Liver (tissue), 9 donors: ENCODE data around the gene CHST5. TPM values are rescaled to one million over a fixed set of nuclear protein-coding genes. Genes with fewer than 3 reads are reported as not detected.

ENCODE experiments used
- DNase-seq: peaks from one replicate; pipeline ENCODE4 v3.0.0-alpha.2; 2017; ENCODE audit warnings: low spot score
- H3K27ac ChIP-seq, 2 donors: one replicate each; pipeline ENCODE4 v1.7.0; 2013; ENCODE audit warnings: inconsistent platforms in 2 of 2, low read length in 2 of 2, control low read depth in 1 of 2, low read depth in 1 of 2, mild to moderate bottlenecking in 1 of 2
- H3K27me3 ChIP-seq, 4 donors: one replicate each; pipeline versions ENCODE4 v1.6.1 to v1.7.0; 2013; ENCODE audit warnings: low read length in 3 of 4, inconsistent platforms in 1 of 4, mild to moderate bottlenecking in 1 of 4, moderate library complexity in 1 of 4; ENCODE audit not compliant: control insufficient read depth in 4 of 4, insufficient read depth in 4 of 4
- H3K36me3 ChIP-seq, 4 donors: one replicate each; pipeline versions ENCODE4 v1.6.1 to v1.7.0; 2013; ENCODE audit warnings: low read length in 3 of 4, mild to moderate bottlenecking in 3 of 4, low read depth in 1 of 4, moderate library complexity in 1 of 4; ENCODE audit not compliant: control insufficient read depth in 4 of 4, insufficient read depth in 3 of 4
- H3K4me1 ChIP-seq, 4 donors: one replicate each; pipeline versions ENCODE4 v1.6.1 to v1.7.0; 2013; ENCODE audit warnings: low read length in 3 of 4, mild to moderate bottlenecking in 3 of 4, moderate library complexity in 1 of 4; ENCODE audit not compliant: control insufficient read depth in 4 of 4, insufficient read depth in 4 of 4
- H3K4me3 ChIP-seq, 3 donors: one replicate each; pipeline versions ENCODE4 v1.6.1 to v1.7.0; 2013; ENCODE audit warnings: low read length in 3 of 3, control low read depth in 1 of 3, low read depth in 1 of 3, mild to moderate bottlenecking in 1 of 3
- H3K9ac ChIP-seq, 2 donors: one replicate each; pipeline ENCODE4 v1.7.0; 2013; ENCODE audit warnings: low read length in 2 of 2, mild to moderate bottlenecking in 2 of 2, moderate library complexity in 2 of 2, control low read depth in 1 of 2, low read depth in 1 of 2
- H3K9me3 ChIP-seq, 4 donors: one replicate each; pipeline versions ENCODE4 v1.6.1 to v1.7.0; 2013; ENCODE audit warnings: low read length in 3 of 4; ENCODE audit not compliant: control insufficient read depth in 4 of 4
- ATF3 ChIP-seq: IDR thresholded peaks from 2 replicates; pipeline ENCODE4 v1.6.1; 2016; ENCODE audit warnings: antibody characterized with exemption
- CTCF ChIP-seq: fragments of 150-350 bp; IDR thresholded peaks from 2 replicates; pipeline ENCODE4 v1.5.1; 2017; ENCODE audit warnings: improper control_type of control experiment, low read depth, low read length; ENCODE audit not compliant: missing input control
- EGR1 ChIP-seq, 2 donors: IDR thresholded peaks; 2 replicates each; pipeline ENCODE4 v1.6.1; 2016 to 2018; ENCODE audit warnings: antibody characterized with exemption in 2 of 2, low read depth in 2 of 2
- FOXA1 ChIP-seq: IDR thresholded peaks from 2 replicates; pipeline ENCODE4 v1.6.1; 2016; ENCODE audit warnings: antibody characterized with exemption
- FOXA2 ChIP-seq: IDR thresholded peaks from 2 replicates; pipeline ENCODE4 v1.6.1; 2016; ENCODE audit warnings: antibody characterized with exemption
- GABPA ChIP-seq, 2 donors: IDR thresholded peaks in 1 of 2; conservative IDR thresholded peaks in 1 of 2; 2 replicates each; pipeline ENCODE4 v1.6.1; 2016; ENCODE audit warnings: antibody characterized with exemption in 2 of 2, mild to moderate bottlenecking in 1 of 2, moderate library complexity in 1 of 2
- HNF4A ChIP-seq, 2 donors: conservative IDR thresholded peaks; 2 replicates each; pipeline ENCODE4 v1.6.1; 2016; ENCODE audit warnings: antibody characterized with exemption in 2 of 2, mild to moderate bottlenecking in 2 of 2
- HNF4G ChIP-seq: IDR thresholded peaks from 2 replicates; pipeline ENCODE4 v1.6.1; 2016; ENCODE audit warnings: antibody characterized with exemption
- JUND ChIP-seq, 2 donors: IDR thresholded peaks; 2 replicates each; pipeline ENCODE4 v1.6.1; 2016; ENCODE audit warnings: antibody characterized with exemption in 2 of 2
- MAX ChIP-seq: IDR thresholded peaks from 2 replicates; pipeline ENCODE4 v1.6.1; 2016; ENCODE audit warnings: antibody characterized with exemption
- NR2F2 ChIP-seq: IDR thresholded peaks from 2 replicates; pipeline ENCODE4 v1.6.1; 2016; ENCODE audit warnings: antibody characterized with exemption
- RAD21 ChIP-seq, 2 donors: IDR thresholded peaks; 2 replicates each; pipeline ENCODE4 v1.6.1; 2016; ENCODE audit warnings: antibody characterized with exemption in 2 of 2, mild to moderate bottlenecking in 2 of 2
- REST ChIP-seq: IDR thresholded peaks from 2 replicates; pipeline ENCODE4 v1.6.1; 2016; ENCODE audit warnings: antibody characterized with exemption, mild to moderate bottlenecking
- RXRA ChIP-seq, 2 donors: IDR thresholded peaks; 2 replicates each; pipeline ENCODE4 v1.6.1; 2017 to 2018; ENCODE audit warnings: antibody characterized with exemption in 2 of 2, mild to moderate bottlenecking in 1 of 2
- SP1 ChIP-seq: IDR thresholded peaks from 2 replicates; pipeline ENCODE4 v1.6.1; 2018; ENCODE audit warnings: antibody characterized with exemption, mild to moderate bottlenecking
- TAF1 ChIP-seq: conservative IDR thresholded peaks from 2 replicates; pipeline ENCODE4 v1.6.1; 2016; ENCODE audit warnings: antibody characterized with exemption, mild to moderate bottlenecking
- YY1 ChIP-seq: IDR thresholded peaks from 2 replicates; pipeline ENCODE4 v1.6.1; 2016; ENCODE audit warnings: antibody characterized with exemption, mild to moderate bottlenecking
- ZBTB33 ChIP-seq: IDR thresholded peaks from 2 replicates; pipeline ENCODE4 v1.6.1; 2016; ENCODE audit warnings: antibody characterized with exemption
- WGBS: extraction: QIAGEN DNeasy Blood & Tissue Kit; methylation state at CpG from one replicate; pipeline ENCODE4 v1.1.7; 2013; 5-methylcytosine and 5-hydroxymethylcytosine counted together
- polyA plus RNA-seq, 2 donors: library from polyadenylated mRNA; stranded (reverse) in 1 of 2; unstranded in 1 of 2; fragments of 200-250 nt in 1 of 2; fragments of >200 nt in 1 of 2; fragmentation: Nextera tagmentation in 1 of 2; extraction: Ambion mirVana in 1 of 2; gene quantifications; one replicate each; pipeline versions ENCODE4 v1.2.1 to v1.2.3, GENCODE V29; 2013 to 2015
- total RNA-seq, 2 donors: library from RNA; depleted of rRNA; stranded (reverse); fragments of >200 nt; gene quantifications; one replicate each; pipeline ENCODE4 v1.2.3, GENCODE V29; 2014
- donor health status: healthy.
- donor health status: healthy.
- donor health status: healthy.
- donor health status: healthy.
- donor health status: healthy.

Gene CHST5
- total and polyA plus RNA-seq, 4 donors = not detected

GRCh38 chr16:75529056-75529905 lies 6.6 kb downstream of the CHST5 start:
- no peak for DNase-seq
- no peak overlapping the region for H3K9ac ChIP-seq
- H3K27ac ChIP-seq = no peak overlapping the region
- 93% methylated on average over 81 of the region's 81 CpGs for WGBS
- TF ChIP-seq ATF3 (no peak), RAD21 (IDR thresholded peaks at IDR 0.05) (no peak), GABPA (IDR thresholded peaks at IDR 0.05 in 1 of 2, conservative IDR thresholded peaks at IDR 0.05 in 1 of 2) (no peak), EGR1 (IDR thresholded peaks at IDR 0.05; ENCODE audit: low read depth in 2 of 2) (no peak), HNF4A (conservative IDR thresholded peaks at IDR 0.05) (no peak), FOXA1 (no peak), TAF1 (no peak), HNF4G (no peak), FOXA2 (no peak), RXRA (IDR thresholded peaks at IDR 0.05) (no peak), CTCF (no peak), NR2F2 (no peak), YY1 (no peak)
- H3K4me3 ChIP-seq = no peak overlapping the region
- H3K4me1 ChIP-seq = peaks cover 0 to 11% (median 8%) of the 10 kb centered on the region in 4 donors
- no peaks in the 10 kb centered on the region for H3K27me3 ChIP-seq
- H3K9me3 ChIP-seq = no peaks in the 10 kb centered on the region
- no peaks in the 10 kb centered on the region for H3K36me3 ChIP-seq

GRCh38 chr16:75527825-75528299 lies 8.0 kb downstream of the CHST5 start:
- Histone ChIP-seq H3K9ac (no peak overlapping the region), H3K4me3 (no peak overlapping the region), H3K27ac (peak overlapping the region; percentile 36 to 41), H3K9me3 (no peaks in the 10 kb centered on the region), H3K4me1 (peaks cover 0 to 11% (median 8%) of the 10 kb centered on the region in 4 donors), H3K27me3 (no peaks in the 10 kb centered on the region), H3K36me3 (no peaks in the 10 kb centered on the region)
- TF ChIP-seq REST (peak; percentile 77), SP1 (peak; percentile 96), ZBTB33 (no peak), ATF3 (peak; percentile 85), JUND (IDR thresholded peaks at IDR 0.05) (peak; percentile 96 to 99), RXRA (IDR thresholded peaks at IDR 0.05) (peak; percentile 87 to 91), FOXA2 (peak; percentile 71), HNF4A (conservative IDR thresholded peaks at IDR 0.05) (peak; percentile 99), YY1 (peak; percentile 77), MAX (no peak), FOXA1 (peak; percentile 75), HNF4G (peak; percentile 96), GABPA (IDR thresholded peaks at IDR 0.05 in 1 of 2, conservative IDR thresholded peaks at IDR 0.05 in 1 of 2) (peak in 1 of 2 donors; percentile 3), RAD21 (IDR thresholded peaks at IDR 0.05) (no peak)
- DNase-seq = no peak
- 32% methylated on average over 5 of the region's 5 CpGs for WGBS
